Measurements from ENCODE around the gene LENG8.

The LENG8 gene

GRCh38 chr19:54448774-54449700, at the start of gene LENG8:
Gene LENG8 (plus strand): TSS chr19:54449199. CDS start chr19:54451345, 2,146 bp downstream.
- DNase-seq, result peak; percentile 98

GRCh38 chr19:54400913-54401312, 48.1 kb upstream of the LENG8 start:
- DNase-seq, result no peak

GRCh38 chr19:54403054-54403453, 45.9 kb upstream of the LENG8 start:
- DNase-seq, result no peak

- DNase-seq, result no peak
Measured at GRCh38 chr19:54405628-54406027, 43.4 kb upstream of the LENG8 start.

GRCh38 chr19:54407780-54408179, 41.2 kb upstream of the LENG8 start:
- no peak for DNase-seq

- no peak for DNase-seq
Measured at GRCh38 chr19:54408456-54409026, 40.5 kb upstream of the LENG8 start.

GRCh38 chr19:54411033-54411432, 38.0 kb upstream of the LENG8 start:
- DNase-seq, result no peak

- no peak for DNase-seq
Measured at GRCh38 chr19:54412877-54413276, 36.1 kb upstream of the LENG8 start.

GRCh38 chr19:54414156-54414555, 34.8 kb upstream of the LENG8 start:
- no peak for DNase-seq

GRCh38 chr19:54415208-54415900, 33.6 kb upstream of the LENG8 start, which contains the start of gene TTYH1:
Gene TTYH1 (plus strand): TSS chr19:54415464. CDS start chr19:54415553, 89 bp downstream.
- DNase-seq, result no peak

- DNase-seq, result no peak
Measured at GRCh38 chr19:54415901-54416673, 32.9 kb upstream of the LENG8 start.

- DNase-seq, result no peak
Measured at GRCh38 chr19:54416695-54417491, 32.1 kb upstream of the LENG8 start.

GRCh38 chr19:54418030-54418929, 30.7 kb upstream of the LENG8 start:
- no peak for DNase-seq

- no peak for DNase-seq
Measured at GRCh38 chr19:54418930-54419800, 29.8 kb upstream of the LENG8 start.

GRCh38 chr19:54420068-54420382, 29.0 kb upstream of the LENG8 start:
- DNase-seq, result no peak

GRCh38 chr19:54420383-54421168, 28.4 kb upstream of the LENG8 start:
- no peak for DNase-seq

GRCh38 chr19:54421169-54421516, 27.9 kb upstream of the LENG8 start:
- no peak for DNase-seq

GRCh38 chr19:54421521-54421920, 27.5 kb upstream of the LENG8 start:
- DNase-seq, result no peak

GRCh38 chr19:54422136-54422535, 26.9 kb upstream of the LENG8 start:
- DNase-seq, result no peak
